Esophagus squamous epithelium (tissue), 4 donors: ENCODE data around the gene EFNA1.

Source experiments
- POLR2A ChIP-seq, 4 donors: fragments of 450-650 bp; IDR thresholded peaks; one replicate each; pipeline ENCODE4 v1.6.1; 2017; ENCODE audit warnings: antibody characterized with exemption in 4 of 4, mild to moderate bottlenecking in 4 of 4, moderate library complexity in 3 of 4
- TF ChIP-seq, protein P1 (sequence below), 6 experiments: fragments of 450-650 bp in 4 of 6; fragments of 200-600 bp in 2 of 6; sonication (generic) in 2 of 6; IDR thresholded peaks; one replicate each; pipeline ENCODE4 v1.5.1; 2016 to 2019; ENCODE audit warnings: antibody characterized with exemption in 6 of 6, mild to moderate bottlenecking in 4 of 6, moderate library complexity in 4 of 6

GRCh38 chr1:155158991-155159390 is 31.3 kb downstream of the EFNA1 start:
- TF ChIP-seq, protein P1, sequence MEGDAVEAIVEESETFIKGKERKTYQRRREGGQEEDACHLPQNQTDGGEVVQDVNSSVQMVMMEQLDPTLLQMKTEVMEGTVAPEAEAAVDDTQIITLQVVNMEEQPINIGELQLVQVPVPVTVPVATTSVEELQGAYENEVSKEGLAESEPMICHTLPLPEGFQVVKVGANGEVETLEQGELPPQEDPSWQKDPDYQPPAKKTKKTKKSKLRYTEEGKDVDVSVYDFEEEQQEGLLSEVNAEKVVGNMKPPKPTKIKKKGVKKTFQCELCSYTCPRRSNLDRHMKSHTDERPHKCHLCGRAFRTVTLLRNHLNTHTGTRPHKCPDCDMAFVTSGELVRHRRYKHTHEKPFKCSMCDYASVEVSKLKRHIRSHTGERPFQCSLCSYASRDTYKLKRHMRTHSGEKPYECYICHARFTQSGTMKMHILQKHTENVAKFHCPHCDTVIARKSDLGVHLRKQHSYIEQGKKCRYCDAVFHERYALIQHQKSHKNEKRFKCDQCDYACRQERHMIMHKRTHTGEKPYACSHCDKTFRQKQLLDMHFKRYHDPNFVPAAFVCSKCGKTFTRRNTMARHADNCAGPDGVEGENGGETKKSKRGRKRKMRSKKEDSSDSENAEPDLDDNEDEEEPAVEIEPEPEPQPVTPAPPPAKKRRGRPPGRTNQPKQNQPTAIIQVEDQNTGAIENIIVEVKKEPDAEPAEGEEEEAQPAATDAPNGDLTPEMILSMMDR (IDR thresholded peaks at IDR 0.05): no peak
- TF ChIP-seq POLR2A (IDR thresholded peaks at IDR 0.05): no peak
